Measurements from ENCODE around the gene ARID5B.

DNA sequence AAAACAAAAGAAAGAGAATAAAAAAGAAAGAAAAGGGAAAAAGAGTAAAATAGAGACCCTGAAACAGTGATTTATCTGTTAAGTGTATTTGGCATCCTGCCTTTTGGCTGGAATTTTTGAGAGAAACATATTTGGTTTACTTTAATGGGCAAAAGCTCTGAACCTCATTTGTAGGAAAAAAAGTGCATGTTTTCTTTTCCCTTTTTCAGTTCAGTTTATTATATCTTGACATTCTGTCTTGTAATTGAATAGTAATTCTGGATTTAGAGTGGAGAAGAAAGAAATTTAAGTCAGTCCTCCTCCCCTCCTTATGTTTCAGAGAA is 69.5 kb downstream of the ARID5B start:
- no peak for TF ChIP-seq EZH2 (IDR thresholded peaks at IDR 0.05; ENCODE audit: borderline replicate concordance, insufficient read depth, low read depth, low read length, poor library complexity, severe bottlenecking)
- TF ChIP-seq, protein P1, sequence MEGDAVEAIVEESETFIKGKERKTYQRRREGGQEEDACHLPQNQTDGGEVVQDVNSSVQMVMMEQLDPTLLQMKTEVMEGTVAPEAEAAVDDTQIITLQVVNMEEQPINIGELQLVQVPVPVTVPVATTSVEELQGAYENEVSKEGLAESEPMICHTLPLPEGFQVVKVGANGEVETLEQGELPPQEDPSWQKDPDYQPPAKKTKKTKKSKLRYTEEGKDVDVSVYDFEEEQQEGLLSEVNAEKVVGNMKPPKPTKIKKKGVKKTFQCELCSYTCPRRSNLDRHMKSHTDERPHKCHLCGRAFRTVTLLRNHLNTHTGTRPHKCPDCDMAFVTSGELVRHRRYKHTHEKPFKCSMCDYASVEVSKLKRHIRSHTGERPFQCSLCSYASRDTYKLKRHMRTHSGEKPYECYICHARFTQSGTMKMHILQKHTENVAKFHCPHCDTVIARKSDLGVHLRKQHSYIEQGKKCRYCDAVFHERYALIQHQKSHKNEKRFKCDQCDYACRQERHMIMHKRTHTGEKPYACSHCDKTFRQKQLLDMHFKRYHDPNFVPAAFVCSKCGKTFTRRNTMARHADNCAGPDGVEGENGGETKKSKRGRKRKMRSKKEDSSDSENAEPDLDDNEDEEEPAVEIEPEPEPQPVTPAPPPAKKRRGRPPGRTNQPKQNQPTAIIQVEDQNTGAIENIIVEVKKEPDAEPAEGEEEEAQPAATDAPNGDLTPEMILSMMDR (IDR thresholded peaks at IDR 0.05), result no peak

Measured in B cell (primary cell).